GM21529 (cell line): Measurements from ENCODE around the gene GPSM1.

Experiments used
- ATAC-seq: cut with Tn5 transposase; IDR thresholded peaks from one replicate; pipeline ENCODE4 v1.9.1; 2021; ENCODE audit not compliant: unreplicated experiment

The GPSM1 gene

DNA sequence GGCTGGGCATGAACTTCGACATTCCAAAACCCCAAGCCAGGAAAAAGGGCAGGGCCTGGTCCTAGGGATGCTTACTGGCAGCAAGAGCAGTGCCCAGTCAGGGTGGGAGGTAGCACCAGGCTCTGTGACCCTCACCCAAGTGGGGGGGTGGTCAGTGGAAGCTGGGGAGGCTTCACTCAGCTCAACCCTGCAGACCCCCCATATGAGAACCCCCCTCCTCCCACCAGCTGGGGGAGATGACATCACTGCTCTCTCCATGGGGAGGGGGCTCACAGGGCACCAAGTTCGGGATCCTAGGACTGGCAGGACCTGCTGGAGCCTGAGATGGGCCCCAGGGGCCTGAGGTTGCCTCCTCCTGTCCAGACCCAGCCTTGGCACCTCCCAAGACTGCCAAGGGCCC is 31.5 kb downstream of the GPSM1 start:
- ATAC-seq = no peak

DNA sequence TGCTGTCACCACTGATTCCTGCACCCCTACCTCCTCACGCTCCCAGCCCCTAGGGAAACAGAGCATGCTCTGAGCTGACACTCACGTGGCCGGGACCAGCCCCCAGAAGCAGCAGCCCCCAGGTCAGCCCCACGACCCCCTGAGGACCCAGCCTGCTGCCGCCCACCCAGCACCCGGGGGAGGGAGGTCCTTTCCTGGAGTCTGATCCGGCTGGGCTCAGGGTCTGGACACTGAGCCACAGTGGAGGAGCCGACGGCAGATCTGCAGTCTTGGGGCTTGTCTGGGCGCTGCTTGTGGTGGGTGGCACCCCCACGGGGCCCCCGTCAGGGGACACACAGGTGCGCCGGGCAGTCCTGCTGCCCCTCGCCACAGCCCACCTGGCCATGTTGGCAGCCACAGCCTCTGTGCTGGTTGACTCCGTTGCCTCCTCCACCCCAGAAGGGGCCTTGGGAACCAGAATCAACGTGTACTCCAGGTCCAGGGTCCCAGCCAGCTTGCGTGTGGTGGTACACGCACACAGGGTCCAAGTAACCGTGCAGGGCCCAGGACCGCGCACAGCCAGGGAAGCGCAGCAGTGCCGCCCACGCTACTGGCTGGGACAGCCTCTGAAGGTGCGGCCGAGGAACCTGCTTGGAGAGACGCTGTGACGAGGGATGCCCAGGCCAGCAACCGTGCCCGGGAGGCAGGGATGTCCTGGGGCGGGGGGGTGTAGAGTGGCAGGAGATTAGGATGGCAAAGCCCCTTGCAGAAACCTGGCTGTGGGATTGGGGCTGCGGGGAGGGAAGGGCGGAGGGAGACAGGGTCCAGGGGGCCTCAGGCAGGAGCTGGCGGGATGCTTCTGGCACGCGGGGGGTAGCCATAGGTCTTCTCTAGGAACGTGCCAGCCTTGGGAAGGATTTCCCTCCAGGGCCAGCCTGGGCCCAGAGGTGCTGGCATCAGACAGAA is 32.7 kb downstream of the GPSM1 start:
- ATAC-seq = no peak

DNA sequence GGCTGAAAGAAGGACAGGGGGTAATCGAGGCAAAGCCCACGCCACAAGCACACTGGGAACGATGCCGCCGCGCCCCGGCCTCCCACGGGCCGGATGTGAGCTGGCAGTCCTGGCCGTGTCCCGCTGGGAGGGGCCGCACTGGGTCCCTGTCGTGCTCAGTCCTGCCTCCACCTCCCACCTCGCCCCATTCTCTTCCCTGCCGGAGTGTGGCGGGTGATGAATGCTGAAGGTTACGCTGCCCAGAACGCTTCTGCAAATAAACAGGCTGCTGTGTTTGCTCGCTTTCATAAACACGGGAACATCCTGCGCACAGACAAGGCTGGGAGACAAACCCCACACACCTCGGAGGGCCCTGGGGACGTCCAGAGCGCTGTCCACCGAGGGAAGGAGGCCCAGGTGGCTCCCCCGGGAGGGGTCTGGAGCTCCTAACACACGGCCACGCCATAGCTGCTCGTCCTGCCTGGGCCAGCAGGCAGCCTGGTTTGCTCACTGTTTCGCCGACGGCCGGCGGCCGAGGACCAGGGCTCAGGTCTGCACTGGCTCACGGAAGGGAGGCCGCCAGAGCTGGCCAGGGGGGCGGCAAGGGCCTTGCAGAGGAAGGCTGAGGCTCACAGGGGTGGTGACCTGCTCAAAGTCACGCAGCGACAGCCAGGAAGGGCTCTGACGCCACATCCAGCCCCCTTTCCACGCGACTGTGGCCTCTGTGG is 33.9 kb downstream of the GPSM1 start:
- no peak for ATAC-seq

DNA sequence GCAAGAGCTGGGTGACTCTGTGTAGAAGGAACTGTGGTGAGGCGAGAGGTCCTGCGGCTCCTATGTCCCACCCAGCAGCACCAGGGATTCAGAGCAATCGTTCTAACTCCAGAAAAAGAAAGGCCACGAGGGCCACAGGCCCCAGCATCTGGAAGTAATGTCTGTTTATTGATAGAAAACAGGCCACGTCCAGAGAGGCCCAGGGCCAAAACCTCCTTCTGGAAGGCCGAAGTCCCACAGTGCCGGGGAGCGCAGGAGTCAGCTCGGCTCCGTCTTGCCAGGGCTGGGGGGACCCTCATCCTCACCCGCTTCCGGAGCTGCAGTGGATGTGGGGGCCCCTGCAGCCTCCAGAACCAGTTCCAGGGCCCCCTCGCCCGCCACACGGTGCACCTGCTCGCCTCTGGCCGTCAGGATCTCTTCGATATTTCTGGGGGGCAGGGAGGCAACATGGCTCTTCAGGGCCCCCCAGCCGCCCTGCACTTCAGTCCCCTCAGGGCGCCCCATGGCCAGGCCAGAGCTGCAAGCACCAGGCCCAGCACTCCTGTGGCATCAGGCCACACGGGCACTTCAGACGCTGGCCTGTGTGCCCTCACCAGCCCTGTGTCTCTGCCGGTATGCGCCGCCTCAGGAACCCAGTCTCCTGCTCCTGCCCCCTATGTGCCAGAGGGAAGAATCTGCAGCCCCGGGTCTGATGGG is 34.6 kb downstream of the GPSM1 start:
- no peak for ATAC-seq

DNA sequence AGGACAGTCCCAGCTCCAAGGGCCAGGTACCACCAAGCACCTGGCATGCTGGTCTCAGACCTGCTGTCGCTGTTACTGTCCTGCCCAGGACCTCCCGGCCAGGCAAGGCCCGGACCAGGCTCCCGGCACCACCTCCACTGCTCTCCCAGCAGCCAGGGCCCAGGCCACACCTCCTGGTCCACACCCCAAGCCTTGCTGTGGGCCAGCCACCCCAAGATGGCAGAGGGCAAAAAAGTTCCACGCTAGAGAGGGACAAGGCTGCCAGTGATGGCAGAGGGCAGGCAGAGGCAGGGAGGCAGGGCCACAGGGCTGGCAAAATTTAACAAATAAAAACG is 35.1 kb downstream of the GPSM1 start:
- no peak for ATAC-seq

DNA sequence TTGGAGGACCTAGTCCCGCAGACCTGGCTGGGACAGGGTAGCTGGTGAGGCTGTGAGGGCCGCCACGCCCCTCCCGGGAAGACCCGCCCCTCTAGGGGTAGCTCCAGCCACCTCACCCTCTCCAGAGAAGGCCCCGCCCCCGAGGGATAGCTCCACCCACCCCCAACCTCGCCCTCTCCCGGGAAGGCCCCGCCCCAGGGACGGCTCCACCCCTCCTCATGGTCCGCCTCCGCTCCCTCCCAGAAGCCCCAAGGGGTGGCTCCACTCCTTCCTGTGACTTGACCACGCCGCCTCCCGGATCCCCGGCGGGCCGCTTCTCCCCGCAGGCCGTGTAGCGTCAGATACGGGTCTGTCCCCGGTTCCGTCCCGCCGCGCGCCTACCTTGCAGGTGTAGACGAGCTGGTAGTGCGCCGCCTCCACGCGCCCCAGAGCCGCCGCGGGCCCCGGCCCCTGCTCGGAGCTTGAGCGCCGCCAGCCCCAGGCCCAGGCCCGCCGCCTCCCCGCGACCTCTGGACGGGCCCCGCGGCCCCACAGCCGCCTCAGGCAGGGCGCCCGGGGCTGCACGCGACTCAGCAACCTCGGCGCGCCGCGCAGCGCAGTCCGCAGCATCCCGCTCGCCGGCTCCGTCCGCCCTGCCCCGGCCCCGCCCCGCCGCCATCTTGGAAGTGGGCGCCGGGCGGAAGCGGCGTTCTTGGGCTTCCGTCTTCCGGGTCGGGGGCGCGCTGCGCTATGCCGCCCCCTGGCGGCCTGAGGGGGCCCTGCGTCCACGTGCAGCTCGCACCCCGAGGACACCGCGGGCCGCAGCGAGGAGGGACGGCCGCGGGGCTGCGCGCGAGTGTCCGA is 36.0 kb downstream of the GPSM1 start, which contains the start of gene DNLZ:
Gene DNLZ (minus strand): TSS at position 639 of the 843 bp plus-strand sequence. CDS start 30 bp downstream, at position 609.
- peak; percentile 83 for ATAC-seq

DNA sequence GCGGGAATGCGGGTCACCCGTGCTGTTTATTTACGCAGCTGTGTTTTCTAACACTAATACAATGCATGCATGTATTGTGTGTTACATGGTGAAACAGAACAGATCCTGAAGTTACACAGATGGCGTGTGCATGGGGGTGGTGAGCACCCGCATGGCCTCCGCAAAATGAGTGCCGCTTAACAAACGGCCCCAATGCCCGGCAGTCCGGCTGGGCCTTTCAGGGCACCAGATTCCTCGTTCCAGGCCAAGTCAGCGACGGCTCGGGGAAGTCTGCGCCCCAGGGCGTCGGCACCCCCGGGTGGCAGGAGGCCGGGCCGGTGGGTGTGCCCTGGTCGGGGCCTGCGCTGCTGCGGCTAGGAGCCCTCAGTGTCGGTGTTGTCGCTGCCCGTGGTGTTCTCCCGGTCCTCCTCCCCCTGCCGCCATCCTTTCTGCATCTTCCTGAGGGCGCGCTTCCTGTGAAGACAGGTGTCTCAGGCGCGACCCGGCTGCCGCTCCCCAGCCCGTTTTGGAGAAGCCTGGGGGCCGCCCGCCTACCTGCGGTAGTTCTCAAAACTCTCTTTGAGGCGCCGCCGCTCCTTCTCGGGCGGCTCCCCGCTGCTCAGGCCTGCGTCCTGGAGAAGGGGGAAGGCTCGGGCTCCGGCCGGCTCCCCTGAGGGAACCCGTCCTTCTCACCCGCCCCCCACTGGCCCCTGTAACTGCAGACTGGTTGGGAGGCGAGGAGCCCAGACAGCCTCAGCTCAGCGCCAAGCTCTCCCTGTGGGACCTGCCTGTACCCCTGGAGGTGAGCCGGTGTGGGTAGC is 36.8 kb downstream of the GPSM1 start:
- no peak for ATAC-seq

DNA sequence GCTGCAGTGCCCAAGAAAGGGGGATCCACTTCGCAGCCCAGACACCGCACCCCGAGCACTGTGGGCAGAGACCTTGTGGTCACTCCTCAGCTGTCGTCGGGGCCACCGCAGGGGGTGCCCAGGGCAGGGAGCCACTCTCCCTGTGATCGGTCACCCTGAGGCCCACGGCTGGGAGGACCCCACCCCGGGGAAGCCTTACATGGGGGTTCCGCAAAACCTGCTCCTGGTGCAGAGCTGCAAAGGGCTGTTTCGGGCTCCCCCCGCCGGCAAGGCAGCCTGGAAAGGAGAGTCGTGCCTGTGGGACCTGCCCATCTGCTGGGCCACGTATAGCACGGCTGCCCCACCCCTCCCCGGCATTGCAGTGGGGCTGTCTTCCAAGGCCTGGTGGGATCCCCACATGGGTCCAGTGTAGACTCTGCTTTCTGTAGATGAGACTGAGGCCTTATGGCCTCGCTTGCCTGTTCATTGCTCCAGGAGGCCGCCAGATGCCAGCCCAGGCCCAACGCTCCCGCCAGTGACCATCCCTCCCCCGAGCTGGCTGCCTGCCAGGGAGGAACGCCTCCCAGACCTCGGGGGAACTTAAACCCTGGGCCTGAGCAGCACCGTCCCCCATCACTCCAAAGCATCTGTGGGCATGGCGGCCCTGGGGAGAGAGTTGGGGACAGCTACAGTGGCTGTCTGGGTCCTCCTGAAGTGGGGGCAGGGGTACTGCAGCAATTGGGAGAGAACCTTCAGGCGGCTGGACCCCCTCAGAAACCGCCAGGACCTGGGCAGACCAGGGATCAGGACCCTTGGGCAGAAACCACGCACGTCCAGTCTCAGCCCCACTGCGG is 37.8 kb downstream of the GPSM1 start:
- no peak for ATAC-seq

DNA sequence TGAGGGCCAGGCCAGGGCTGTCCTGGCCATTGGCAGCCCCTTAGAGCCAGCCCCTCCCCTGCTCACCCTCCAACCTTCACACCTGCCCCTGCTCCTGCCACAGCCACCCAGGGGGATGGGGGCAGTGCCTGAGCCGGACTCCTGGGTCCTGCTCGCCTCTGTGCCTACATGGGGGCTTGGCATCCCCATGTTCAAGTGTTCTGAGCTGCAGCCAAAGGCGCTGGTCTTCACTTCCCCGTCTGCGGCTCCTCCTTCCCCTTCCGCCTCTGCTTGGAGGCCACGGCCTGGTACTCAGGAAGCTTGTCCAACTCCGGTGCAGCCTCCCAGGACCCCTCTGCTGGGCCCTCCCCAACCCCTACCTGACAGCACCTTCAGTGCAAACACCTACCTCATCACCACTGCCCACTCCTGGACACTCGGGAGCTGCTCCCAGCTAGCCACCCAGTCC is 38.5 kb downstream of the GPSM1 start:
- no peak for ATAC-seq

DNA sequence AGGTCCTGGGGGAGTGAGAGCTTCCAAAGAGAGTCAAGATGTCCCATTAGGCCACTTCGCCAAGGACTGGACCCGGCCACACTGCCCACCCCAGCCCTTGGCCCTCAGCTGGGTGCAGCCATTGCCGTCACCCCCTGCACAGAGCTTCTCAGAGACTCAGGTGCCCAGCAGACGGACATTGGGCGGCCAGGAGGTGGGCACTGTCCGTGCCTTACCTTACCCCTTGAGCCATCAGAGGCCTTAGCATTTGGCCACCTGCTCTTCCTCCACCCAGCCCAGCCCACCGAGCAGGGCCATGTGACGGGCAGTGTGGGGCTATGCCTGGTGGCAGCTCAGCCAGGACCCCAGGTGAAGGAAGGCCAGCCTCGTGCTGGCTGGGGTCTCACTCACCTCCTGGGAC is 39.5 kb downstream of the GPSM1 start:
- no peak for ATAC-seq

DNA sequence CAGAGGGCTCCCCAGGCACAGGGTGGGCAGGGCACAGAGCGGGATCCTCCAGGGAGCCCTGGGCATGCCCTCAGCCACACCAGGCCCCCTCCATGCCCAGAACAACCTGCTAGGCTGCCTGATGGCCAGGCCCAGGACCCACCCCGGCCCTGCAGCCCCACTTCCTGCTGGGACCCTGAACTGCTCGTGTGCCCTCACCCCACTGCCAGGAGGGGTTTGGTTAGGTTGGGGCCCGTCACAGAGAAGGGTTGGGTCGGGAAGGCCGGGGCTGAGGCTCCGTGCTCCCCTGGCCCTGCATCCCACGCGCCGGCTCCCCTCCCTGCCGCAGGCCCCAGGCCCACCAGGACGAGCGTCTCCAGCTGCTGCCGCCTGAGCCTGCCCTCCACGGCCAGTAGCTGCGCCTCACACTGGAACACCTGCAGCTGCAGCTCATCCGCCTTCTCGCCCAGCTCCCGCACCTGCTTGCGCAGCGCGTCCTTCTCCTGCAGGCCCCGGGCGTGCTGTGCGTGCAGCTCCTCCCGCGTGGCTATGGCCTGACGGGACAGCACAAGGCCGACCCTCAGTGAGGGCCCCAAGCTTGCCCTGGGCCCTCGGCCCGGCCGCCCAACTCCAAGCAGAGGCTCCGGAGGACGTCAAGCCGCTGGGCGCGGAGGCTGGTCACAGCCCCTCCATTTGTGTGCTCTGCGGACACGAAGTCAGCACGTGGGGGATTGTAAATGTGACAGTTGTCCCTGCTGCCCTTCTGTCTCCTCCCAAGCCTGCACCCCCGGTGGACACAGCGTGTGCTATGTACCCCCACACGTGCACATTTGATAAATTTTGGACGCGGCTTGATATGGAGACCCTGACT is 40.2 kb downstream of the GPSM1 start:
- no peak for ATAC-seq

DNA sequence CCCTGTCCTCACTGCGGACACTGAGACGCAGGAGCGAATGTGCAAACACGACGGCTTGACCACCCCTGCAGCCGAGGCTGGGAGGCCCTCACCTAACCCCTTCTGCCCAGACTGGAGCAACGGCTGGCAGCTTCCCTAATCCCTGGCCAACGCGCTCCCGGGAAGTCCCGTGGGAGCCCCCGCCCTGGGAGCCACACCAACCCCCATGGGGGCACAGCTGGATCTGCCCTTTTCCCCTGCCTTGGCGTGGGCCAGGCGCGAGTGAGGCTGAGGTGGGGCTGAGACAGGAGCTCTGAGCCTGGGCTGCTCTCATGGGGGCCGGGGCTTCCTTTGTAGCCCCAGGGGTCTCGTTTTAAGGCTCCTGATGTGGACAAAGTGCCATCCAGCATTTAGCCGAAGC is 40.9 kb downstream of the GPSM1 start:
- no peak for ATAC-seq

DNA sequence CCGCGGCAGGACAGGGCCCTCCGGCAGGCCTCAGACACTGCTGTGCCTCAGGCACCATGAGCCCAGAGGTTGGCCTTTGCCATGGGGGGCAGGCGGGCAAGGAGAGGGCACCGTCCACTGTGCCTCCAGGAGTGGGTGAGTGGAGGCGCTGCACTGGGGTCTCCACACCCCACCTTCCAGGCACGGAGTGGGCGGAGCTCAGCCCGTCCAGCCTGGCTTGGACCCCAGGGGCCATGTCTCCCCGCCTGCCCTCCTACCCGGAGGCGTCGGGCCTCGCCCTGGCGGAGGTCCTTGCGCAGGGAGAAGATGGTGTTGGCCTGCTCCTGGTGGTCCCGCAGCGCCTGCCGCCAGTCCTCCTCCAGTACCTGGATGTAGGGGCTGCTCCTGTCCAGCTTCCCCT is 42.7 kb downstream of the GPSM1 start:
- ATAC-seq = no peak

DNA sequence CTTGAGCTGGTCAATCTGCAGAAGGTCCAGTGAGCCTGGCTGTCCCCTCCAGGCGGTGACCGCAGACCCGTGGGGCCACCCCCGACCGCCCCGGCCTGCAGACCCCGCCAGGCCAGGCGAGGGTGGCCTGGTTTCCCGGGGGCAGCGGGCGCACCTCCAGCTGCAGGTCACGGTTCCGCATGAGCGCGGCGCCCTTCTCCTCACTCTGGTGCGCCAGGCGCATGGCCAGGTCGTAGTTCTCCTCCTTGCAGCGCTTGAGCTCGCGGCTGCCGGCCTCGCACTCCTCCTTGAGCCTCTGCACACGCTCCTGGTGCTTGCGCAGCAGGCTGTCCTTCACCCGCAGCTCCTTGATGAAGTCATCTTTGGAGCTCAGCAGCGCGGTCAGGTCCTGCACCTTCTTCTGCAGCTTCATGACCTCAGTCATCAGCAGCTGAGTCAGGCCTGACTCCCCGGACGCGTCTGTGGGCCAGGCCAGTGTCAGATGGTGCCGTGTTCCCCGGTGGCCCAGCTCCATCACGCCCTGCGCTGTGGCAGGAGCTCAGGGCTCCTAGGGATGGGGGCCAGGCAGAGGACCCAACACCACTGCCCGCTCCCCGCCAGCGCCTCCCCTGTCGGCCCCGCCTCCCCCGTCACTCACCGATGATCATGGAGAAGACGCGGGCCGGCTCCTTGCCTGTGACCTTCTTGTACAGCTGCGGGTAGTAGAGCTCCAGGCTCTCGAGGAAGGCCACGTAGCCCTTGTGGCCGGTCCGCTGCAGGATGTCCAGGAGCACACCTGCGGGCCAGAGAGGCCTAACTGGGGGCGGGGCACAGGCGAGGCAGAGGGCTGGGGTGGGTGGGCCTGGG is 43.6 kb downstream of the GPSM1 start:
- no peak for ATAC-seq

DNA sequence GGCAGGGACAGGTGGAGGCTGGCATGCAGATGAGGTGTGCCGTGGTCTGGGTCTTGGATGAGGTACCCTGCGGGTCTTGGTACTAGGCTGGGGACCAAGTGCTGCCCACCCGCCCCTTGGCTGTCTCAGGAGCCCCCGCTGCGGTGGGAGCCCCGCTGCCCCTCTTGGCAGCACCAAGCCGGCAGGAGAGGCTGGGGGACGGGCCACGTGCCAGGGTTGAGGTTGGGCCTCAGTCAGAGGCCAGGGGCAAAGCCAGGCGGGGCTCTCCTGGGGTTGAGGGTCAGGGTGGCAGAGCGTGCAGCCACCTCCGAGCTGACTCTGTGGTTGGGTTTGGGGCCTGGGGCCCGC is 44.2 kb downstream of the GPSM1 start:
- ATAC-seq = no peak

DNA sequence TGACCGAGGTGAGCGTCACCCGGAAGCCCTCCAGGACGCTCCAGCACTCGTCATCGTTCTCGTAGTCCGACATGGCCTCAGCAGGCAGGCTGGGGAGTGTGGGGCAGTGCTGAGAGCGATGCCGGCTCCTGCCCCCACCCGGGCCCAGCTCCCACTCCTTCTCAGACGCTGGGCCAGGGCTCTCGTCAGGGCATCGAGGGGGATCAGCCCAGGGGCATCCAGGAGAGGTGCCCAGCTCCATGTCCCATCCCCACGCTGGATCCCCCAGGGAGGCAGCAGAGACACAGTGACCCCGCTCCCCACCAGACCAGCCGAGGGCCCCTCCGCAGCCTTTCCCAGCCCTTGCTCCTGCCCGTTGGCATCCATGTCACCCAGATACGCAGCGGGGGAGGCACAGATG is 44.7 kb downstream of the GPSM1 start:
- no peak for ATAC-seq

DNA sequence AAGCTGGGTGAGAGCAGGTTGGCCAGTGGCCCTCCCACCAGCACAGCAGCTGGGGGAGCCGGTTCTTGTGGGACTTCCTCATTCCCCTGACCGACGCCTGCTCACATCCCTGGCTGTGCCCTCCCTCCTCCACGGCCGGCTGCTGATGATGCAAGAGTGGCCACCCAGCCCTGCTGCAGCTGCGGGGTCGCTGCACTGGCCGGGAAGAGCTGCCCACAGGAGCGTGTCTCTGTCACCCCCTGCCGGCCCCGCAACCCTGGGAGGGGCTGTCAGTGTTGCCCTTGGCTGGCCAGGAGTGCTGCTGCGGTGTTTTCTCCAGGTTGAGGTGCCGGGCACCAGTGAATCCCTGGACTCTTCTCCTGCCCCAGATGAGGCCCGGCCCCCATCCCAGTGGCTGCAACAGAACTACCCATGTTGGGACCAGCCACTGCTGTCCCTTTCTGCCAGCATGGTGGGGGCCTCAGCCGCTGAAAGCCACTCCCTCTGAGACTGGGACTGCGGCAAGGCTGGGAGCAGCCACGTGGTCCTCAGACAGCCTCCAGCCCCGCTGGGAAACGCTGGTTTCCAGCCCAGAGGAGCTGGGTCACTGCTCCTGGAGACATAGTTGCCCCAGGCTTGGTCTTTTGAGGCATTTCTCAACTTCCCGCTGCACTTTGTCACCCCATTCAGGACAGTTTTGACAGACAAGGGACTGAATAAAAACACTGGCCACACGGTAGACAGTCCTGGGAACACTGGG is 45.4 kb downstream of the GPSM1 start:
- ATAC-seq = no peak
